Common myeloid progenitor, CD34-positive (primary cell): Measurements from ENCODE around the gene HMG20A.

Experiments used
- CTCF ChIA-PET: fragments of 350-600 bp; sonication (Branson Sonifier 250); formaldehyde crosslinking; loops from one replicate; lab custom pipeline; 2021; ENCODE audit warnings: antibody characterized with exemption; lab: Charles Lee
- POLR2A ChIA-PET: fragments of 350-600 bp; sonication (Branson Sonifier 250); formaldehyde crosslinking; loops from one replicate; lab custom pipeline; 2021; ENCODE audit warnings: antibody characterized with exemption; lab: Charles Lee
- DNase-seq, 3 donors: peaks; one replicate each; pipeline versions ENCODE4 v3.0.0 to v3.0.0-alpha.2; 2013
- H3K27ac ChIP-seq, 2 experiments: 1 replicate in 1 of 2; 2 replicates in 1 of 2; pipeline ENCODE4 v1.7.0; 2013; ENCODE audit warnings: inconsistent platforms in 2 of 2, low read length in 2 of 2, mild to moderate bottlenecking in 2 of 2, low read depth in 1 of 2, moderate library complexity in 1 of 2; ENCODE audit not compliant: severe bottlenecking in 2 of 2, insufficient read depth in 1 of 2, poor library complexity in 1 of 2
- H3K27me3 ChIP-seq, 5 experiments: replicated peaks in 2 of 5; 1 replicate in 3 of 5; 2 replicates in 2 of 5; pipeline versions ENCODE4 v1.6.1 to v1.7.0; 2013; ENCODE audit warnings: low read length in 4 of 5, mild to moderate bottlenecking in 2 of 5, moderate library complexity in 2 of 5, inconsistent platforms in 1 of 5; ENCODE audit not compliant: insufficient read depth in 5 of 5, control insufficient read depth in 4 of 5
- H3K36me3 ChIP-seq, 4 experiments: 1 replicate in 2 of 4; 2 replicates in 2 of 4; pipeline versions ENCODE4 v1.6.1 to v1.7.0; 2013; ENCODE audit warnings: low read length in 3 of 4, control low read depth in 1 of 4, mild to moderate bottlenecking in 1 of 4; ENCODE audit not compliant: control insufficient read depth in 4 of 4, insufficient read depth in 4 of 4
- H3K4me1 ChIP-seq, 4 experiments: 1 replicate in 3 of 4; 2 replicates in 1 of 4; pipeline versions ENCODE4 v1.6.1 to v1.7.1; 2013; ENCODE audit warnings: low read length in 3 of 4, mild to moderate bottlenecking in 3 of 4, control low read depth in 1 of 4, inconsistent platforms in 1 of 4, moderate library complexity in 1 of 4; ENCODE audit not compliant: control insufficient read depth in 4 of 4, insufficient read depth in 4 of 4; ENCODE audit errors: control extremely low read depth in 1 of 4
- H3K4me3 ChIP-seq, 7 experiments: 1 replicate in 4 of 7; 2 replicates in 3 of 7; pipeline versions ENCODE4 v1.5.1 to v1.7.0; 2013; ENCODE audit warnings: mild to moderate bottlenecking in 7 of 7, low read length in 6 of 7, moderate library complexity in 6 of 7, inconsistent platforms in 2 of 7, low read depth in 2 of 7, control low read depth in 1 of 7; ENCODE audit not compliant: insufficient read depth in 4 of 7, control insufficient read depth in 1 of 7; ENCODE audit errors: extremely low read depth in 1 of 7
- H3K9me3 ChIP-seq, 5 experiments: 1 replicate in 4 of 5; 2 replicates in 1 of 5; pipeline versions ENCODE4 v1.6.1 to v1.7.1; 2013; ENCODE audit warnings: low read length in 4 of 5, mild to moderate bottlenecking in 2 of 5, inconsistent platforms in 1 of 5, low read depth in 1 of 5, moderate library complexity in 1 of 5; ENCODE audit not compliant: control insufficient read depth in 4 of 5, insufficient read depth in 2 of 5; ENCODE audit errors: control extremely low read depth in 1 of 5
- WGBS: methylation state at CpG from one replicate; pipeline ENCODE4 v1.1.5; 2013; ENCODE audit not compliant: insufficient coverage; 5-methylcytosine and 5-hydroxymethylcytosine counted together

HMG20A gene

GRCh38 chr15:77497110-77497737 lies 76.5 kb downstream of the HMG20A start:
- Histone ChIP-seq H3K36me3 (no peaks in the 10 kb centered on the region), H3K4me1 (peaks cover 0 to 27% (median 25%) of the 10 kb centered on the region in 4 experiments), H3K27me3 (peaks cover 0 to 8% (median 0%) of the 10 kb centered on the region in 5 experiments), H3K4me3 (no peak overlapping the region), H3K27ac (no peak overlapping the region), H3K9me3 (no peaks in the 10 kb centered on the region)
- ChIA-PET POLR2A (interaction anchor here (1.3 kb wide), 1 partner anchor 34 kb away, joined by 3 read pairs; no protein-coding TSS in a partner anchor), CTCF (interaction anchor here (0.7 to 6.3 kb wide), 26 partner anchors 9 to 562 kb away, joined by 3 to 80 read pairs (median 4); no protein-coding TSS in a partner anchor)
- no peak for DNase-seq
- WGBS = 79% methylated on average over 6 of the region's 7 CpGs

DNA sequence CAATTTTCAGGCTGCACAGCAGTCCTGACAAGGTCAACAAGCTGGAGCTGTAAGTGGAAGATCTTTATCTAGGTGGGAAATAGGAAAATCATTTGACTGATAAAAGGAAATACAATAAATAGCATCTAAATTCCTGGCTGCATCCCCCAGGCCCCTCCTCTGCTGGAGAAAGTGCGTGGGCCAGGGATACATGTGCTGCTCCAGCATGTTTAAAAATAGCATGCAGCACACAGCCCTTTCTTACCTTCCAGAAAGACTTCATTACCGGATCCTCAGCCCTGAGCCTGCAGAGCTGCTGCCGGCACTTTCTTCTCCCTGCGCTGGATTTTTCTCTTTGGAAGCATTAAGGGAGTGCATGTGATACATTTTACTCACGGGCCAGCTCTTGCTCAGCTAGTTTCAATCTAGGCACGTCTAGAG lies 77.3 kb downstream of the HMG20A start:
- CTCF ChIA-PET = interaction anchor here (1.1 to 6.3 kb wide), 10 partner anchors 10 to 391 kb away, joined by 3 to 80 read pairs (median 5); no protein-coding TSS in a partner anchor
- POLR2A ChIA-PET = interaction anchor here (1.3 kb wide), 1 partner anchor 34 kb away, joined by 3 read pairs; no protein-coding TSS in a partner anchor
- H3K4me3 ChIP-seq = no peak overlapping the region
- no peaks in the 10 kb centered on the region for H3K36me3 ChIP-seq
- H3K27me3 ChIP-seq = peaks cover 0 to 11% (median 0%) of the 10 kb centered on the region in 5 experiments
- no peak for DNase-seq
- H3K9me3 ChIP-seq = no peaks in the 10 kb centered on the region
- peaks cover 0 to 25% (median 22%) of the 10 kb centered on the region in 4 experiments for H3K4me1 ChIP-seq
- H3K27ac ChIP-seq = no peak overlapping the region
- 98% methylated on average over 6 of the region's 6 CpGs for WGBS

GRCh38 chr15:77499087-77499760 lies 78.5 kb downstream of the HMG20A start:
- Histone ChIP-seq H3K9me3 (no peaks in the 10 kb centered on the region), H3K4me3 (no peak overlapping the region), H3K36me3 (no peaks in the 10 kb centered on the region), H3K4me1 (peaks cover 0 to 16% (median 14%) of the 10 kb centered on the region in 4 experiments), H3K27ac (no peak overlapping the region), H3K27me3 (peaks cover 0 to 20% (median 2%) of the 10 kb centered on the region in 5 experiments)
- WGBS = 100% methylated on average over 4 of the region's 4 CpGs
- POLR2A ChIA-PET = no interaction called here
- CTCF ChIA-PET = interaction anchor here (1.2 to 6.3 kb wide), 7 partner anchors 17 to 381 kb away, joined by 3 to 80 read pairs (median 5); no protein-coding TSS in a partner anchor
- DNase-seq = no peak

DNA sequence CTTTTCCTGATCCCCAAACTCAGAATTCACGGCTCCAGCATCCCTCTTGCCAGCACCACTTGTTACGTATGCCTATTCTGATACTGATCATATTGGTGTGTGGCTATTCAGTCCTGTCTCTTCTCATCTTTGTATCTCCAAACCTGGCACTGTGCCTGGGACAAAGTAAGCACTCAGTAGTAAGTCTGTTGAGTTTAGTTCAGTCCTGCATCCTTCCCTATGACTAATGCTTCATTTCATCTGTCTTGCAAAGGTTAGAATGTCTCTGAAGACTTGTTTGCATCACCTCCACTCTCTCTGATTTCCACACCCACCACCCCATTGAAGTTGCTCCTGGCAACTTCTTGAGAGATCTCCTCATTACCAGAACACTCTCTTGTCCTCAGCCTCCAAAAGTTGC lies 80.3 kb downstream of the HMG20A start:
- Histone ChIP-seq H3K27me3 (peaks cover 0 to 36% (median 8%) of the 10 kb centered on the region in 5 experiments), H3K36me3 (no peaks in the 10 kb centered on the region), H3K27ac (no peak overlapping the region), H3K4me3 (no peak overlapping the region), H3K4me1 (peaks cover 0 to 9% (median 7%) of the 10 kb centered on the region in 4 experiments), H3K9me3 (no peaks in the 10 kb centered on the region)
- 100% methylated on average over 1 of the region's 2 CpGs for WGBS
- CTCF ChIA-PET = interaction anchor here (1.2 to 2.5 kb wide), 2 partner anchors 42 to 313 kb away, joined by 3 to 6 read pairs; no protein-coding TSS in a partner anchor
- POLR2A ChIA-PET = no interaction called here
- no peak for DNase-seq

DNA sequence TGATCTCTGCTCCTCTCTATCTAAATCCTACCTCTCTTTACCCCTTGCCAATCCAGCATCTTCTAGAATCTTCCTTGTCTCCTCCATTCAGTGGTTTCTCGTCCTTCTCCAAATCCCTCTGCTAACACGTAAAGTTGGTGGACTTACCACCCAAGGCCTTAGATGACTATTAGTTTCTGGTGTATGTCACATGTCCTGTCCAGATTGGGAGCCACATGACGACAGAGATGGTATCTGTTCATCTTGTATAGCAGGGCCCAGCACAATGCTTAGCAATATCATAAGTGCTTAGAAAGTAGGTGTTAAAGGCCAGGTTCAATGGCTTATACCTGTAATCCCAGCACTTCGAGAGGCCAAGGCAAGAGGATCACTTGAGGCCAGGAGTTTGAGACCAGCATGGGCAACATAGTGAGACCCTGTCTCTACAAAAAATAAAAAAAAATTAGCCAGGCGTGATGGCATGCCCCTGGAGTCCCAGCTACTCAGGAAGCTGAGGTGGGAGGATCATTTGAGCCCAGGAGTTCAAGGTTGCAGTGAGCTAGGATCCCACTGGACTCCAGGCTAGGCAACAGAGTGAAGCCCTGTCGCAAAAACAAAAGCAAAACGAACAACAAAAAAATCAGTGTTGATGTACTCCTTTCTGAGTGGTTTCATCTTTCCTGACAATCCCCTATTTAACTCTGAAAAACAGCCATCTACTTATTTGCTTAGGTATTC lies 81.8 kb downstream of the HMG20A start:
- no peaks in the 10 kb centered on the region for H3K9me3 ChIP-seq
- WGBS = 94% methylated on average over 3 of the region's 7 CpGs
- no peaks in the 10 kb centered on the region for H3K36me3 ChIP-seq
- H3K4me1 ChIP-seq = peaks cover 0 to 10% (median 9%) of the 10 kb centered on the region in 4 experiments
- peaks cover 0 to 50% (median 13%) of the 10 kb centered on the region in 5 experiments for H3K27me3 ChIP-seq
- ChIA-PET POLR2A (no interaction called here), CTCF (interaction anchor here (0.9 to 2.5 kb wide), 3 partner anchors 41 to 468 kb away, joined by 3 to 6 read pairs (median 3); no protein-coding TSS in a partner anchor)
- no peak overlapping the region for H3K27ac ChIP-seq
- DNase-seq = no peak
- H3K4me3 ChIP-seq = no peak overlapping the region

GRCh38 chr15:77503240-77503639 lies 82.6 kb downstream of the HMG20A start:
- DNase-seq = no peak
- CTCF ChIA-PET = interaction anchor here (0.9 to 2.5 kb wide), 2 partner anchors 40 to 468 kb away, joined by 3 to 6 read pairs; no protein-coding TSS in a partner anchor
- Histone ChIP-seq H3K36me3 (no peaks in the 10 kb centered on the region), H3K27me3 (peaks cover 0 to 57% (median 13%) of the 10 kb centered on the region in 5 experiments), H3K9me3 (no peaks in the 10 kb centered on the region), H3K27ac (no peak overlapping the region), H3K4me1 (peaks cover 0 to 17% (median 15%) of the 10 kb centered on the region in 4 experiments), H3K4me3 (no peak overlapping the region)
- POLR2A ChIA-PET = no interaction called here
